H1 (cell line): ENCODE measurements around the gene ARHGAP15. TPM values are rescaled to one million over a fixed set of nuclear protein-coding genes. Genes with fewer than 3 reads are reported as not detected.

ENCODE experiments used
- CTCF ChIA-PET: fragments of 300-600 bp; sonication (Branson Sonifier 250); formaldehyde crosslinking; loops from one replicate; lab custom pipeline; 2021; ENCODE audit not compliant: partially characterized antibody; lab: Charles Lee
- POLR2A ChIA-PET: fragments of 300-600 bp; sonication (Branson Sonifier 250); formaldehyde crosslinking; loops from one replicate; lab custom pipeline; 2021; ENCODE audit warnings: inconsistent platforms; ENCODE audit not compliant: partially characterized antibody; lab: Charles Lee
- DNase-seq, 2 experiments: peaks; one replicate each; pipeline versions ENCODE4 v3.0.0 to v3.0.0-alpha.2; 2010 to 2022; ENCODE audit warnings: low spot score in 2 of 2, low read depth in 1 of 2, mixed read lengths in 1 of 2
- FAIRE-seq: peaks from 2 replicates; lab custom pipeline; 2011; peaks lifted over from hg19 to GRCh38; lab: Jason Lieb, UNC
- H2AFZ ChIP-seq: 2 replicates; pipeline ENCODE4 v1.8.1; 2012; ENCODE audit warnings: low read length, inconsistent platforms
- H2AK5ac ChIP-seq: 2 replicates; pipeline ENCODE4 v1.6.1; 2013; ENCODE audit warnings: low read depth, low read length
- H2BK120ac ChIP-seq: replicated peaks from 2 replicates; pipeline ENCODE3; 2013; ENCODE audit warnings: low read depth, low read length, inconsistent platforms
- H2BK12ac ChIP-seq: 2 replicates; pipeline ENCODE4 v1.6.1; 2013; ENCODE audit warnings: low read depth, low read length
- H2BK15ac ChIP-seq: 2 replicates; pipeline ENCODE4 v1.6.1; 2013; ENCODE audit warnings: low read length
- H2BK20ac ChIP-seq: 2 replicates; pipeline ENCODE4 v1.6.1; 2013; ENCODE audit warnings: low read length
- H2BK5ac ChIP-seq: 2 replicates; pipeline ENCODE4 v1.6.1; 2013; ENCODE audit warnings: low read depth, low read length
- H3K14ac ChIP-seq: 2 replicates; pipeline ENCODE4 v1.6.1; 2013; ENCODE audit warnings: inconsistent platforms; ENCODE audit not compliant: insufficient read length
- H3K18ac ChIP-seq: 2 replicates; pipeline ENCODE4 v1.6.1; 2013; ENCODE audit warnings: low read length; ENCODE audit errors: extremely low read depth
- H3K23ac ChIP-seq: 2 replicates; pipeline ENCODE4 v1.6.1; 2013; ENCODE audit warnings: inconsistent platforms; ENCODE audit not compliant: insufficient read length
- H3K23me2 ChIP-seq: 2 replicates; pipeline ENCODE4 v1.6.1; 2013; ENCODE audit warnings: low read depth, low read length
- H3K27ac ChIP-seq: 2 replicates; pipeline ENCODE4 v1.6.1; 2011; ENCODE audit warnings: low read depth, low read length, inconsistent platforms
- H3K27me3 ChIP-seq, 4 experiments: replicated peaks in 1 of 4; 1 replicate in 1 of 4; 2 replicates in 3 of 4; pipeline versions ENCODE4 v1.6.1 to v1.8.1; 2011 to 2013; ENCODE audit warnings: low read length in 3 of 4, mild to moderate bottlenecking in 3 of 4, inconsistent platforms in 2 of 4, mixed read lengths in 2 of 4, moderate library complexity in 1 of 4; ENCODE audit not compliant: control insufficient read depth in 3 of 4, insufficient read depth in 3 of 4; ENCODE audit errors: extremely low read depth in 1 of 4
- H3K36me3 ChIP-seq, 4 experiments: 2 replicates each; pipeline versions ENCODE4 v1.6.1 to v1.8.1; 2011 to 2013; ENCODE audit warnings: mild to moderate bottlenecking in 4 of 4, low read length in 3 of 4, moderate library complexity in 2 of 4, control low read depth in 1 of 4, inconsistent platforms in 1 of 4; ENCODE audit not compliant: insufficient read depth in 4 of 4, control insufficient read depth in 2 of 4
- H3K4ac ChIP-seq: replicated peaks from 2 replicates; pipeline ENCODE3; 2013; ENCODE audit warnings: low read length, low read depth, mixed read lengths, inconsistent platforms; ENCODE audit not compliant: insufficient read length
- H3K4me1 ChIP-seq, 4 experiments: replicated peaks in 1 of 4; 1 replicate in 1 of 4; 2 replicates in 3 of 4; pipeline versions ENCODE4 v1.6.1 to v1.8.1; 2011 to 2013; ENCODE audit warnings: low read length in 3 of 4, inconsistent platforms in 2 of 4, mixed read lengths in 1 of 4; ENCODE audit not compliant: insufficient read depth in 4 of 4, control insufficient read depth in 3 of 4
- H3K4me2 ChIP-seq, 2 experiments: 2 replicates each; pipeline versions ENCODE4 v1.6.1 to v1.8.1; 2011 to 2013; ENCODE audit warnings: low read depth in 2 of 2, low read length in 2 of 2, control low read depth in 1 of 2, inconsistent platforms in 1 of 2, mild to moderate bottlenecking in 1 of 2; ENCODE audit not compliant: insufficient read depth in 1 of 2
- H3K4me3 ChIP-seq, 4 experiments: fragments of 200-600, 300-600 bp in 1 of 4; sonication (generic), shearing (Covaris generic), sonication (Bioruptor Twin) in 1 of 4; 2 replicates each; pipeline versions ENCODE4 v1.5.1 to v1.8.1; 2011 to 2016; ENCODE audit warnings: low read length in 4 of 4, low read depth in 3 of 4, control low read depth in 2 of 4, inconsistent platforms in 2 of 4, mild to moderate bottlenecking in 2 of 4, mixed read lengths in 1 of 4, moderate library complexity in 1 of 4; ENCODE audit not compliant: insufficient read depth in 2 of 4; ENCODE audit errors: extremely low read depth in 1 of 4
- H3K56ac ChIP-seq: replicated peaks from 2 replicates; pipeline ENCODE3; 2013; ENCODE audit warnings: low read depth, mild to moderate bottlenecking, mixed read lengths, low read length, inconsistent platforms; ENCODE audit not compliant: insufficient read length
- H3K79me1 ChIP-seq: 2 replicates; pipeline ENCODE4 v1.6.1; 2013; ENCODE audit warnings: low read depth, low read length, control low read depth
- H3K79me2 ChIP-seq, 2 experiments: 2 replicates each; pipeline versions ENCODE4 v1.6.1 to v1.8.1; 2012 to 2013; ENCODE audit warnings: low read length in 2 of 2, mild to moderate bottlenecking in 2 of 2, inconsistent platforms in 1 of 2; ENCODE audit not compliant: insufficient read depth in 2 of 2, control insufficient read depth in 1 of 2
- H3K9ac ChIP-seq, 4 experiments: replicated peaks in 1 of 4; 1 replicate in 1 of 4; 2 replicates in 3 of 4; pipeline versions ENCODE4 v1.6.1 to v1.8.1; 2011 to 2013; ENCODE audit warnings: low read depth in 3 of 4, low read length in 3 of 4, control low read depth in 2 of 4, mild to moderate bottlenecking in 2 of 4, moderate library complexity in 2 of 4, inconsistent platforms in 1 of 4; ENCODE audit errors: extremely low read depth in 1 of 4
- H3K9me3 ChIP-seq, 2 experiments: 2 replicates each; pipeline versions ENCODE4 v1.6.1 to v1.8.1; 2012 to 2013; ENCODE audit warnings: mild to moderate bottlenecking in 2 of 2, moderate library complexity in 2 of 2, control low read depth in 1 of 2, inconsistent platforms in 1 of 2, low read depth in 1 of 2, low read length in 1 of 2, mixed read lengths in 1 of 2; ENCODE audit not compliant: insufficient read depth in 2 of 2
- H4K20me1 ChIP-seq, 2 experiments: replicated peaks in 1 of 2; 2 replicates each; pipeline versions ENCODE3 to v1.8.1; 2011 to 2013; ENCODE audit warnings: inconsistent platforms in 2 of 2, low read length in 2 of 2, mild to moderate bottlenecking in 1 of 2; ENCODE audit not compliant: insufficient read depth in 2 of 2, control insufficient read depth in 1 of 2
- H4K5ac ChIP-seq: 2 replicates; pipeline ENCODE4 v1.6.1; 2013; ENCODE audit warnings: low read length, low read depth, mixed read lengths, inconsistent platforms; ENCODE audit not compliant: insufficient read length
- H4K8ac ChIP-seq: 2 replicates; pipeline ENCODE4 v1.8.0; 2013; ENCODE audit warnings: mild to moderate bottlenecking, moderate library complexity, low read length, inconsistent platforms; ENCODE audit not compliant: insufficient read depth; ENCODE audit errors: extremely low read depth
- H4K91ac ChIP-seq: replicated peaks from 2 replicates; pipeline ENCODE3; 2013; ENCODE audit warnings: low read length, mixed read lengths, inconsistent platforms; ENCODE audit not compliant: insufficient read length
- BRCA1 ChIP-seq: IDR thresholded peaks from 2 replicates; pipeline ENCODE4 v1.6.1; 2012; ENCODE audit warnings: low read depth, low read length, improper control_type of control experiment
- CTCF ChIP-seq, 3 experiments: IDR thresholded peaks; 1 replicate in 2 of 3; 2 replicates in 1 of 3; pipeline versions ENCODE4 v1.5.1 to v1.6.1; 2011; ENCODE audit warnings: low read length in 3 of 3, mild to moderate bottlenecking in 3 of 3, inconsistent platforms in 2 of 3, low read depth in 1 of 3, moderate library complexity in 1 of 3; ENCODE audit not compliant: insufficient read depth in 1 of 3; ENCODE audit errors: control extremely low read depth in 1 of 3
- KDM5A ChIP-seq: fragments of 200-600 bp; IDR thresholded peaks from 2 replicates; pipeline ENCODE4 v1.7.1; 2012; ENCODE audit warnings: mild to moderate bottlenecking, low read length, inconsistent platforms, mixed read lengths
- NANOG ChIP-seq: IDR thresholded peaks from 2 replicates; pipeline ENCODE4 v1.6.1; 2011; ENCODE audit warnings: low read length, low read depth, mild to moderate bottlenecking, inconsistent platforms; ENCODE audit not compliant: insufficient read depth, poor library complexity, severe bottlenecking
- POLR2A ChIP-seq, 2 experiments: IDR thresholded peaks; 1 replicate in 1 of 2; 2 replicates in 1 of 2; pipeline ENCODE4 v1.6.1; 2011; ENCODE audit warnings: low read depth in 2 of 2, low read length in 2 of 2, mild to moderate bottlenecking in 2 of 2; ENCODE audit errors: control extremely low read depth in 1 of 2
- POU5F1 ChIP-seq: IDR thresholded peaks from 2 replicates; pipeline ENCODE4 v1.6.1; 2011; ENCODE audit warnings: low read depth, mild to moderate bottlenecking, low read length, moderate library complexity
- RAD21 ChIP-seq, 2 experiments: IDR thresholded peaks in 1 of 2; conservative IDR thresholded peaks in 1 of 2; 2 replicates each; pipeline ENCODE4 v1.6.1; 2011; ENCODE audit warnings: low read depth in 2 of 2, low read length in 2 of 2, improper control_type of control experiment in 1 of 2, inconsistent platforms in 1 of 2, mild to moderate bottlenecking in 1 of 2, moderate library complexity in 1 of 2
- RBBP5 ChIP-seq: IDR thresholded peaks from 2 replicates; pipeline ENCODE4 v1.7.1; 2012; ENCODE audit warnings: low read depth, mild to moderate bottlenecking, inconsistent platforms, low read length, moderate library complexity, borderline replicate concordance
- RFX5 ChIP-seq: IDR thresholded peaks from 2 replicates; pipeline ENCODE4 v1.6.1; 2011; ENCODE audit warnings: low read depth, low read length, improper control_type of control experiment, borderline replicate concordance
- SIRT6 ChIP-seq: IDR thresholded peaks from one replicate; pipeline ENCODE4 v1.7.1; 2012; ENCODE audit warnings: low read length, inconsistent platforms
- SIX5 ChIP-seq: IDR thresholded peaks from 2 replicates; pipeline ENCODE4 v1.6.1; 2011; ENCODE audit warnings: mild to moderate bottlenecking, low read depth, low read length
- SUZ12 ChIP-seq: fragments of 200-600 bp; sonication (generic); IDR thresholded peaks from 2 replicates; pipeline ENCODE4 v1.6.1; 2012; ENCODE audit warnings: mild to moderate bottlenecking, inconsistent platforms, low read length, moderate library complexity, mixed read lengths
- YY1 ChIP-seq: IDR thresholded peaks from 2 replicates; pipeline ENCODE4 v1.6.1; 2011; ENCODE audit warnings: low read depth, mild to moderate bottlenecking, low read length
- WGBS, 2 experiments: shearing (Covaris generic) in 1 of 2; methylation state at CpG; one replicate each; pipeline versions ENCODE4 v1.1.6 to v1.1.7; 2013 to 2015; ENCODE audit warnings: low lambda C conversion rate in 2 of 2, mixed read lengths in 2 of 2, inconsistent platforms in 1 of 2, low coverage in 1 of 2, missing lambda C conversion rate in 1 of 2; ENCODE audit not compliant: insufficient replicate concordance in 2 of 2, insufficient coverage in 1 of 2, insufficient read length in 1 of 2; ENCODE audit errors: extremely low coverage in 1 of 2, missing lambda C conversion rate in 1 of 2; 5-methylcytosine and 5-hydroxymethylcytosine counted together
- polyA plus RNA-seq, 7 experiments: library from polyadenylated mRNA; depleted of rRNA in 3 of 7; stranded (reverse) in 5 of 7; unstranded in 2 of 7; fragments of >200 nt in 5 of 7; fragments of 200-250 nt in 2 of 7; gene quantifications; 1 replicate in 5 of 7; 2 replicates in 1 of 7; 4 replicates in 1 of 7; pipeline versions ENCODE4 v1.2.1 to v1.2.3, GENCODE V29; 2011 to 2013; ENCODE audit warnings: missing spikeins in 2 of 7, mixed read lengths in 2 of 7
- total RNA-seq: library from RNA; stranded (reverse); fragmentation: NEBNext Ultra II Directional; extraction: Animal tissue kit (Norgen Biotek cat#: 25700); gene quantifications from 2 replicates; pipeline ENCODE4 v1.2.1, GENCODE V29; 2021

The ARHGAP15 gene
- total and polyA plus RNA-seq, 2 of the 8 experiments (the other 6 are each of a cell fraction or from before 2014, with no cell fraction given) = not detected

- no peak overlapping the region for H2AFZ ChIP-seq
- H2BK12ac ChIP-seq = no peak overlapping the region
- TF ChIP-seq RFX5 = no peak
- TF ChIP-seq POU5F1 = no peak
- no peak for TF ChIP-seq SIX5
- no peak for TF ChIP-seq KDM5A
- TF ChIP-seq BRCA1 = no peak
- TF ChIP-seq NANOG = no peak
- TF ChIP-seq SIRT6 = no peak
- no peak for TF ChIP-seq RBBP5
- no peak for TF ChIP-seq RAD21 (IDR thresholded peaks at IDR 0.05 in 1 of 2, conservative IDR thresholded peaks at IDR 0.05 in 1 of 2; ENCODE audit: low read depth in 2 of 2, low read length in 2 of 2)
- TF ChIP-seq POLR2A (IDR thresholded peaks at IDR 0.05; ENCODE audit: control extremely low read depth in 1 of 2, low read depth in 2 of 2, low read length in 2 of 2) = no peak
- TF ChIP-seq CTCF (IDR thresholded peaks at IDR 0.05; ENCODE audit: control extremely low read depth in 1 of 3, insufficient read depth in 1 of 3, low read depth in 1 of 3, low read length in 3 of 3) = no peak
- no peak for TF ChIP-seq YY1
- TF ChIP-seq SUZ12 = no peak
- no peaks in the 10 kb centered on the region for H3K4me1 ChIP-seq
- H3K18ac ChIP-seq = no peak overlapping the region
- H3K4me3 ChIP-seq = no peak overlapping the region
- H4K8ac ChIP-seq = no peak overlapping the region
- ChIA-PET CTCF (no interaction called here), POLR2A (no interaction called here)
- H3K14ac ChIP-seq = no peak overlapping the region
- no peak overlapping the region for H2BK5ac ChIP-seq
- no peak overlapping the region for H2BK120ac ChIP-seq
- H4K20me1 ChIP-seq = no peaks in the 10 kb centered on the region
- no peak overlapping the region for H2BK15ac ChIP-seq
- no peak overlapping the region for H3K23ac ChIP-seq
- 74% methylated on average over 4 of the region's 4 CpGs; no CpG with 5 or more reads in 1 of the 2 experiments for WGBS, 2 experiments
- no peak overlapping the region for H3K9ac ChIP-seq
- H3K9me3 ChIP-seq = no peaks in the 10 kb centered on the region
- H3K79me1 ChIP-seq = no peaks in the 10 kb centered on the region
- H3K36me3 ChIP-seq = no peaks in the 10 kb centered on the region
- no peak overlapping the region for H4K91ac ChIP-seq
- H3K23me2 ChIP-seq = no peaks in the 10 kb centered on the region
- FAIRE-seq (no peak), DNase-seq (no peak)
- H2BK20ac ChIP-seq = no peak overlapping the region
- H3K4me2 ChIP-seq = no peak overlapping the region
- H3K27me3 ChIP-seq = no peaks in the 10 kb centered on the region
- H3K79me2 ChIP-seq = no peaks in the 10 kb centered on the region
- no peak overlapping the region for H3K4ac ChIP-seq
- no peak overlapping the region for H3K27ac ChIP-seq
- H4K5ac ChIP-seq = no peak overlapping the region
- no peak overlapping the region for H2AK5ac ChIP-seq
- no peak overlapping the region for H3K56ac ChIP-seq
These were observed 455.7 kb downstream of the ARHGAP15 start for GRCh38 chr2:143584936-143585335.
